ENCODE measurements around the gene ATP7A.
"Not testable (repeated sequence)": the region's sequence is repeated elsewhere in the genome, so short reads cannot be mapped to it uniquely, and the experiment has no call there.

ATP7A gene

GRCh38 chrX:78037881-78038280 lies 127.4 kb downstream of the ATP7A start:
- DNase-seq (ENCODE audit: low read depth) = no peak

GRCh38 chrX:78042601-78043000 lies 132.1 kb downstream of the ATP7A start:
- DNase-seq (ENCODE audit: low read depth) = no peak

- DNase-seq (ENCODE audit: low read depth) = no peak
These were observed 135.9 kb downstream of the ATP7A start for GRCh38 chrX:78046362-78046761.

- no peak for DNase-seq (ENCODE audit: low read depth)
These were observed 137.6 kb downstream of the ATP7A start for GRCh38 chrX:78048052-78048451.

GRCh38 chrX:78063687-78064086 lies 153.2 kb downstream of the ATP7A start:
- no peak for DNase-seq (ENCODE audit: low read depth)

- no peak for DNase-seq (ENCODE audit: low read depth)
These were observed 153.7 kb downstream of the ATP7A start for GRCh38 chrX:78064152-78064551.

- not testable (repeated sequence) for DNase-seq (ENCODE audit: low read depth)
These were observed 154.5 kb downstream of the ATP7A start for GRCh38 chrX:78064698-78065601.

- no peak for DNase-seq (ENCODE audit: low read depth)
These were observed 155.6 kb downstream of the ATP7A start for GRCh38 chrX:78066110-78066509.

- DNase-seq (ENCODE audit: low read depth) = no peak
These were observed 160.8 kb downstream of the ATP7A start for GRCh38 chrX:78071331-78071730.

- not testable (repeated sequence) for DNase-seq (ENCODE audit: low read depth)
These were observed 162.9 kb downstream of the ATP7A start for GRCh38 chrX:78073147-78074077.

GRCh38 chrX:78074088-78074487 lies 163.6 kb downstream of the ATP7A start:
- DNase-seq (ENCODE audit: low read depth) = no peak

- DNase-seq (ENCODE audit: low read depth) = no peak
These were observed 165.4 kb downstream of the ATP7A start for GRCh38 chrX:78075787-78076389.

GRCh38 chrX:78081413-78081812 lies 170.9 kb downstream of the ATP7A start:
- not testable (repeated sequence) for DNase-seq (ENCODE audit: low read depth)

GRCh38 chrX:78092296-78092695 lies 181.8 kb downstream of the ATP7A start:
- no peak for DNase-seq (ENCODE audit: low read depth)

GRCh38 chrX:78098108-78098507 lies 187.6 kb downstream of the ATP7A start:
- DNase-seq (ENCODE audit: low read depth) = no peak
